ENCODE data around the gene EYS. TPM values are rescaled to one million over a fixed set of nuclear protein-coding genes. Genes with fewer than 3 reads are reported as not detected.

Gene EYS
- total and polyA plus RNA-seq, 2 of the 8 experiments (the other 6 are each of a cell fraction or from before 2014, with no cell fraction given), result 0.05 to 0.13 TPM

GRCh38 chr6:65452333-65452732 is 254.7 kb downstream of the EYS start:
- ChIA-PET POLR2A (ENCODE audit: partially characterized antibody) (no interaction called here), CTCF (ENCODE audit: partially characterized antibody) (no interaction called here)
- H3K4ac ChIP-seq (replicated peaks; ENCODE audit: insufficient read length, low read depth, low read length), result no peak overlapping the region
- H3K14ac ChIP-seq (ENCODE audit: insufficient read length), result no peak overlapping the region
- no peak overlapping the region for H2BK5ac ChIP-seq (ENCODE audit: low read depth, low read length)
- TF ChIP-seq MAX (IDR thresholded peaks at IDR 0.05), result no peak
- TF ChIP-seq TEAD4 (IDR thresholded peaks at IDR 0.05; ENCODE audit: low read depth, low read length), result no peak
- TF ChIP-seq TAF7 (optimal IDR thresholded peaks at IDR 0.05; ENCODE audit: borderline replicate concordance, low read depth, low read length), result no peak
- TF ChIP-seq SP1 (IDR thresholded peaks at IDR 0.05; ENCODE audit: low read depth, low read length), result no peak
- no peak for TF ChIP-seq EGR1 (IDR thresholded peaks at IDR 0.05; ENCODE audit: borderline replicate concordance, low read depth, low read length)
- TF ChIP-seq POU5F1 (IDR thresholded peaks at IDR 0.05; ENCODE audit: low read depth, low read length), result no peak
- no peak for TF ChIP-seq EP300 (IDR thresholded peaks at IDR 0.05; ENCODE audit: borderline replicate concordance in 1 of 2, low read depth in 2 of 2, low read length in 2 of 2)
- no peak for TF ChIP-seq HDAC6 (IDR thresholded peaks at IDR 0.05; ENCODE audit: low read depth, low read length)
- TF ChIP-seq TCF12 (IDR thresholded peaks at IDR 0.05; ENCODE audit: low read depth, low read length), result no peak
- no peak for TF ChIP-seq BCL11A (IDR thresholded peaks at IDR 0.05; ENCODE audit: low read depth in 2 of 2, low read length in 2 of 2)
- no peak for TF ChIP-seq KDM1A (IDR thresholded peaks at IDR 0.05; ENCODE audit: borderline replicate concordance, low read length)
- H4K91ac ChIP-seq (replicated peaks; ENCODE audit: insufficient read length, low read length), result no peak overlapping the region
- H3K23me2 ChIP-seq (ENCODE audit: low read depth, low read length), result no peaks in the 10 kb centered on the region
- no peak overlapping the region for H2BK20ac ChIP-seq (ENCODE audit: low read length)
- H3K36me3 ChIP-seq (ENCODE audit: control insufficient read depth in 2 of 4, insufficient read depth in 4 of 4, low read length in 3 of 4), result no peaks in the 10 kb centered on the region
- DNase-seq (ENCODE audit: low read depth in 1 of 2, low spot score in 2 of 2) (no peak), FAIRE-seq (no peak)
- H3K23ac ChIP-seq (ENCODE audit: insufficient read length), result no peak overlapping the region
- H3K79me2 ChIP-seq (ENCODE audit: control insufficient read depth in 1 of 2, insufficient read depth in 2 of 2, low read length in 2 of 2), result no peaks in the 10 kb centered on the region
- H4K20me1 ChIP-seq (replicated peaks in 1 of 2; ENCODE audit: control insufficient read depth in 1 of 2, insufficient read depth in 2 of 2, low read length in 2 of 2), result no peaks in the 10 kb centered on the region
- H4K8ac ChIP-seq (ENCODE audit: extremely low read depth, insufficient read depth, low read length), result no peak overlapping the region
- H2BK12ac ChIP-seq (ENCODE audit: low read depth, low read length), result no peak overlapping the region
- no peak overlapping the region for H2BK120ac ChIP-seq (replicated peaks; ENCODE audit: low read depth, low read length)
- H3K27me3 ChIP-seq (replicated peaks in 1 of 4; ENCODE audit: control insufficient read depth in 3 of 4, extremely low read depth in 1 of 4, insufficient read depth in 3 of 4, low read length in 3 of 4), result no peaks in the 10 kb centered on the region
- no peaks in the 10 kb centered on the region for H3K9me3 ChIP-seq (ENCODE audit: insufficient read depth in 2 of 2, low read depth in 1 of 2, low read length in 1 of 2)
- 90% methylated on average over 1 of the region's 1 CpG; no CpG with 5 or more reads in 1 of the 2 experiments for WGBS, 2 experiments (ENCODE audit: extremely low coverage in 1 of 2, insufficient coverage in 1 of 2, insufficient read length in 1 of 2, insufficient replicate concordance in 2 of 2, low coverage in 1 of 2, low lambda C conversion rate in 2 of 2, missing lambda C conversion rate in 1 of 2)
- no peak overlapping the region for H2AK5ac ChIP-seq (ENCODE audit: low read depth, low read length)
- H3K27ac ChIP-seq (ENCODE audit: low read depth, low read length), result no peak overlapping the region
- H3K79me1 ChIP-seq (ENCODE audit: low read depth, low read length), result no peaks in the 10 kb centered on the region
- H3K4me2 ChIP-seq (ENCODE audit: insufficient read depth in 1 of 2, low read depth in 2 of 2, low read length in 2 of 2), result no peak overlapping the region
- H3K4me1 ChIP-seq (replicated peaks in 1 of 4; ENCODE audit: control insufficient read depth in 3 of 4, insufficient read depth in 4 of 4, low read length in 3 of 4), result peaks cover 0 to 11% (median 0%) of the 10 kb centered on the region in 4 experiments; a peak in 1 of 7 replicates
- no peak overlapping the region for H2BK15ac ChIP-seq (ENCODE audit: low read length)
- no peak overlapping the region for H3K4me3 ChIP-seq (ENCODE audit: extremely low read depth in 1 of 4, insufficient read depth in 2 of 4, low read depth in 3 of 4, low read length in 4 of 4)
- H3K18ac ChIP-seq (ENCODE audit: extremely low read depth, low read length), result no peak overlapping the region
- H3K56ac ChIP-seq (replicated peaks; ENCODE audit: insufficient read length, low read depth, low read length), result no peak overlapping the region
- no peak overlapping the region for H2AFZ ChIP-seq (ENCODE audit: low read length)
- no peak overlapping the region for H4K5ac ChIP-seq (ENCODE audit: insufficient read length, low read depth, low read length)
- H3K9ac ChIP-seq (replicated peaks in 1 of 4; ENCODE audit: extremely low read depth in 1 of 4, low read depth in 3 of 4, low read length in 3 of 4), result no peak overlapping the region

Data from H1 (cell line).